HUES64 (cell line): ENCODE results near the gene ATAD3C.
A peak's percentile ranks its signal among the peaks of the same experiment; 100 is the strongest.

Experiments
- H3K27ac ChIP-seq: 2 replicates; pipeline ENCODE4 v1.7.0; 2013; ENCODE audit warnings: low read depth, low read length, inconsistent platforms
- H3K27me3 ChIP-seq: 2 replicates; pipeline ENCODE4 v1.6.1; 2013; ENCODE audit warnings: mild to moderate bottlenecking, low read length; ENCODE audit not compliant: insufficient read depth
- H3K36me3 ChIP-seq: 2 replicates; pipeline ENCODE4 v1.6.1; 2013; ENCODE audit warnings: mild to moderate bottlenecking, low read length; ENCODE audit not compliant: insufficient read depth
- H3K4me1 ChIP-seq: 2 replicates; pipeline ENCODE4 v1.6.1; 2013; ENCODE audit warnings: mild to moderate bottlenecking, low read length, moderate library complexity; ENCODE audit not compliant: insufficient read depth
- H3K4me3 ChIP-seq: 2 replicates; pipeline ENCODE4 v1.5.1; 2013; ENCODE audit warnings: mild to moderate bottlenecking, low read length, moderate library complexity
- H3K9ac ChIP-seq: 2 replicates; pipeline ENCODE4 v1.6.1; 2013; ENCODE audit warnings: mild to moderate bottlenecking, low read depth, low read length
- H3K9me3 ChIP-seq: 2 replicates; pipeline ENCODE4 v1.6.1; 2013; ENCODE audit warnings: low read depth, low read length; ENCODE audit not compliant: insufficient read depth
- WGBS: fragments of 150-250, 120-280 bp; methylation state at CpG from one replicate; pipeline ENCODE4 v1.1.7; 2013; ENCODE audit warnings: missing lambda C conversion rate; 5-methylcytosine and 5-hydroxymethylcytosine counted together

ATAD3C gene

GRCh38 chr1:1432951-1433803 lies 16.3 kb upstream of the ATAD3C start:
- peaks cover 45% of the 10 kb centered on the region for H3K4me1 ChIP-seq
- peak overlapping the region; percentile 67 for H3K9ac ChIP-seq
- peak overlapping the region; percentile 31 for H3K4me3 ChIP-seq
- WGBS = 38% methylated on average over 34 of the region's 34 CpGs
- peaks cover 4% of the 10 kb centered on the region; the same call in 1 of the 2 replicates for H3K27me3 ChIP-seq
- no peaks in the 10 kb centered on the region for H3K9me3 ChIP-seq
- H3K27ac ChIP-seq = peak overlapping the region; percentile 93
- H3K36me3 ChIP-seq = 0 out of 2 replicates have a peak, but pooled peaks cover 3% of the 10 kb centered on the region

- 23% methylated on average over 12 of the region's 12 CpGs for WGBS
- H3K9me3 ChIP-seq = no peaks in the 10 kb centered on the region
- peaks cover 4% of the 10 kb centered on the region; the same call in 1 of the 2 replicates for H3K27me3 ChIP-seq
- H3K36me3 ChIP-seq = 0 out of 2 replicates have a peak, but pooled peaks cover 3% of the 10 kb centered on the region
- peak overlapping the region; percentile 55 for H3K4me3 ChIP-seq
- peak overlapping the region; percentile 93 for H3K27ac ChIP-seq
- peaks cover 45% of the 10 kb centered on the region for H3K4me1 ChIP-seq
- peak overlapping the region; percentile 67 for H3K9ac ChIP-seq
Observed at GRCh38 chr1:1433804-1434130, 15.7 kb upstream of the ATAD3C start.

- peaks cover 4% of the 10 kb centered on the region; the same call in 1 of the 2 replicates for H3K27me3 ChIP-seq
- H3K36me3 ChIP-seq = 0 out of 2 replicates have a peak, but pooled peaks cover 3% of the 10 kb centered on the region
- H3K4me3 ChIP-seq = peak overlapping the region; percentile 55
- 13% methylated on average over 32 of the region's 32 CpGs for WGBS
- H3K9ac ChIP-seq = peak overlapping the region; percentile 67
- H3K4me1 ChIP-seq = peaks cover 45% of the 10 kb centered on the region
- no peaks in the 10 kb centered on the region for H3K9me3 ChIP-seq
- H3K27ac ChIP-seq = peak overlapping the region; percentile 93
Observed at GRCh38 chr1:1434131-1434823, 15.2 kb upstream of the ATAD3C start.

GRCh38 chr1:1434824-1435105 lies 14.7 kb upstream of the ATAD3C start:
- Histone ChIP-seq H3K9me3 (no peaks in the 10 kb centered on the region), H3K36me3 (0 out of 2 replicates have a peak, but pooled peaks cover 3% of the 10 kb centered on the region), H3K27ac (peak overlapping the region; percentile 93), H3K27me3 (peaks cover 4% of the 10 kb centered on the region; the same call in 1 of the 2 replicates), H3K4me1 (peaks cover 45% of the 10 kb centered on the region), H3K9ac (no peak overlapping the region), H3K4me3 (peak overlapping the region; percentile 55)
- WGBS = 55% methylated on average over 4 of the region's 4 CpGs

GRCh38 chr1:1435106-1435903 lies 14.2 kb upstream of the ATAD3C start, which contains the start of gene VWA1:
Gene VWA1 (plus strand): TSS chr1:1435690. CDS start chr1:1435749, 59 bp downstream.
- H3K9ac ChIP-seq = peak within 1 kb of the TSS; percentile 62

GRCh38 chr1:1435911-1436629 lies 13.4 kb upstream of the ATAD3C start:
- Histone ChIP-seq H3K9me3 (no peaks in the 10 kb centered on the region), H3K27ac (no peak overlapping the region), H3K4me3 (peak overlapping the region; percentile 55), H3K4me1 (peaks cover 38% of the 10 kb centered on the region), H3K27me3 (peaks cover 4% of the 10 kb centered on the region; the same call in 1 of the 2 replicates), H3K9ac (peak overlapping the region; percentile 62), H3K36me3 (0 out of 2 replicates have a peak, but pooled peaks cover 3% of the 10 kb centered on the region)
- 20% methylated on average over 40 of the region's 40 CpGs for WGBS

More at GRCh38 chr1:1435106-1435903, 14.2 kb upstream of the ATAD3C start, which contains the start of gene VWA1:
- Histone ChIP-seq H3K4me1 (peaks cover 43% of the 10 kb centered on the region), H3K27me3 (peaks cover 4% of the 10 kb centered on the region; the same call in 1 of the 2 replicates), H3K9me3 (no peaks in the 10 kb centered on the region), H3K4me3 (peak within 1 kb of the TSS; percentile 55), H3K36me3 (0 out of 2 replicates have a peak, but pooled peaks cover 3% of the 10 kb centered on the region), H3K27ac (peak within 1 kb of the TSS; percentile 93)
- WGBS = 7% methylated on average over 89 of the region's 89 CpGs

- 93% methylated on average over 7 of the region's 7 CpGs for WGBS
- Histone ChIP-seq H3K36me3 (0 out of 2 replicates have a peak, but pooled peaks cover 3% of the 10 kb centered on the region), H3K4me1 (peaks cover 36% of the 10 kb centered on the region), H3K9me3 (no peaks in the 10 kb centered on the region), H3K27ac (no peak overlapping the region), H3K27me3 (peaks cover 4% of the 10 kb centered on the region; the same call in 1 of the 2 replicates), H3K9ac (no peak overlapping the region; the same call in 1 of the 2 replicates), H3K4me3 (peak overlapping the region; percentile 55)
Observed at GRCh38 chr1:1436630-1437032, 12.9 kb upstream of the ATAD3C start.

GRCh38 chr1:1437033-1437903 lies 12.2 kb upstream of the ATAD3C start:
- Histone ChIP-seq H3K4me3 (no peak overlapping the region), H3K27me3 (peaks cover 4% of the 10 kb centered on the region; the same call in 1 of the 2 replicates), H3K9ac (no peak overlapping the region), H3K36me3 (0 out of 2 replicates have a peak, but pooled peaks cover 3% of the 10 kb centered on the region), H3K4me1 (peaks cover 29% of the 10 kb centered on the region), H3K9me3 (no peaks in the 10 kb centered on the region), H3K27ac (no peak overlapping the region)
- 92% methylated on average over 31 of the region's 31 CpGs for WGBS

- WGBS = 81% methylated on average over 11 of the region's 11 CpGs
- 0 out of 2 replicates have a peak, but pooled peaks cover 3% of the 10 kb centered on the region for H3K36me3 ChIP-seq
- no peaks in the 10 kb centered on the region for H3K9me3 ChIP-seq
- peaks cover 23% of the 10 kb centered on the region for H3K4me1 ChIP-seq
- H3K9ac ChIP-seq = no peak overlapping the region
- no peak overlapping the region for H3K4me3 ChIP-seq
- peaks cover 4% of the 10 kb centered on the region; the same call in 1 of the 2 replicates for H3K27me3 ChIP-seq
- no peak overlapping the region for H3K27ac ChIP-seq
Observed at GRCh38 chr1:1437904-1438376, 11.5 kb upstream of the ATAD3C start.
